HG02852 (cell line): Measurements from ENCODE around the gene TRAPPC5.
"Not testable (repeated sequence)": the region's sequence is repeated elsewhere in the genome, so short reads cannot be mapped to it uniquely, and the experiment has no call there.

Experiments
- ATAC-seq: cut with Tn5 transposase; IDR thresholded peaks from one replicate; pipeline ENCODE4 v1.9.1; 2021; ENCODE audit warnings: mild to moderate bottlenecking, moderate library complexity; ENCODE audit not compliant: unreplicated experiment

Gene TRAPPC5

GRCh38 chr19:7680606-7681339, at the start of gene TRAPPC5:
Gene TRAPPC5 (plus strand): TSS chr19:7680833. CDS start chr19:7682254, 1,421 bp downstream.
- no peak for ATAC-seq

- no peak for ATAC-seq
These were observed 49.1 kb upstream of the TRAPPC5 start for GRCh38 chr19:7631577-7631976.

GRCh38 chr19:7632340-7633203, 48.1 kb upstream of the TRAPPC5 start:
- no peak for ATAC-seq

- no peak for ATAC-seq
These were observed 46.9 kb upstream of the TRAPPC5 start, which contains the start of gene PCP2 for GRCh38 chr19:7633698-7634097. Gene PCP2 (minus strand): TSS chr19:7633719. CDS start chr19:7633457, 262 bp downstream.

GRCh38 chr19:7635670-7636069, 45.0 kb upstream of the TRAPPC5 start:
- ATAC-seq: no peak

- ATAC-seq: no peak
These were observed 44.3 kb upstream of the TRAPPC5 start for GRCh38 chr19:7636317-7636690.

GRCh38 chr19:7636691-7637373, 43.8 kb upstream of the TRAPPC5 start, which contains the start of gene STXBP2:
Gene STXBP2 (plus strand): TSS chr19:7637110. CDS start chr19:7637150, 40 bp downstream.
- no peak for ATAC-seq

- ATAC-seq: no peak
These were observed 43.0 kb upstream of the TRAPPC5 start for GRCh38 chr19:7637374-7638256.

GRCh38 chr19:7638802-7639465, 41.7 kb upstream of the TRAPPC5 start:
- no peak for ATAC-seq

- no peak for ATAC-seq
These were observed 40.7 kb upstream of the TRAPPC5 start for GRCh38 chr19:7639863-7640348.

- ATAC-seq: no peak
These were observed 39.8 kb upstream of the TRAPPC5 start for GRCh38 chr19:7640803-7641202.

- ATAC-seq: no peak
These were observed 39.0 kb upstream of the TRAPPC5 start for GRCh38 chr19:7641290-7642276.

- no peak for ATAC-seq
These were observed 38.2 kb upstream of the TRAPPC5 start for GRCh38 chr19:7642295-7643030.

- no peak for ATAC-seq
These were observed 37.6 kb upstream of the TRAPPC5 start for GRCh38 chr19:7643031-7643415.

- not testable (repeated sequence) for ATAC-seq
These were observed 36.7 kb upstream of the TRAPPC5 start for GRCh38 chr19:7643629-7644549.

- no peak for ATAC-seq
These were observed 36.1 kb upstream of the TRAPPC5 start for GRCh38 chr19:7644550-7644877.

- no peak for ATAC-seq
These were observed 35.5 kb upstream of the TRAPPC5 start for GRCh38 chr19:7645163-7645562.
